SK-N-SH (cell line): ENCODE results near the gene ZMIZ1. TPM values are rescaled to one million over a fixed set of nuclear protein-coding genes. Genes with fewer than 3 reads are reported as not detected.

ENCODE experiments used
- CTCF ChIA-PET: fragments of 300-600, 350-600 bp; formaldehyde crosslinking; extraction: SDS; loops from one replicate; lab custom pipeline; 2021; lab: Yijun Ruan, JAX
- POLR2A ChIA-PET: fragments of 350-600 bp; sonication (Branson Sonifier 250); formaldehyde crosslinking; extraction: SDS; loops from one replicate; lab custom pipeline; 2020; ENCODE audit warnings: antibody characterized with exemption, inconsistent platforms; lab: Yijun Ruan, JAX
- DNase-seq: peaks from one replicate; pipeline ENCODE4 v3.0.0; 2012
- H2AFZ ChIP-seq: fragments of 200-600 bp; sonication (generic); 2 replicates; pipeline ENCODE4 v1.8.1; 2016; ENCODE audit warnings: antibody characterized with exemption, mild to moderate bottlenecking, low read depth
- H3F3A ChIP-seq: fragments of 200-600 bp; sonication (generic); replicated peaks from 2 replicates; pipeline ENCODE3; 2016; ENCODE audit warnings: antibody characterized with exemption, mild to moderate bottlenecking; ENCODE audit not compliant: insufficient read depth
- H3K27ac ChIP-seq, 2 experiments: fragments of 200-500 bp in 1 of 2; fragments of 200-600 bp in 1 of 2; sonication (Bioruptor generic) in 1 of 2; sonication (generic), shearing (Covaris generic) in 1 of 2; 2 replicates each; pipeline versions ENCODE4 v1.5.1 to v1.6.1; 2014 to 2016; ENCODE audit warnings: low read depth in 2 of 2, inconsistent platforms in 1 of 2, low read length in 1 of 2, mild to moderate bottlenecking in 1 of 2, mixed read lengths in 1 of 2
- H3K27me3 ChIP-seq: fragments of 200-600 bp; sonication (generic), shearing (Covaris generic); 2 replicates; pipeline ENCODE4 v1.6.1; 2016; ENCODE audit warnings: mixed run types; ENCODE audit not compliant: insufficient read depth
- H3K36me3 ChIP-seq, 2 experiments: fragments of 200-500 bp in 1 of 2; fragments of 200-600 bp in 1 of 2; sonication (Bioruptor generic) in 1 of 2; sonication (generic) in 1 of 2; replicated peaks in 1 of 2; 2 replicates each; pipeline versions ENCODE3 to v1.5.1; 2014 to 2016; ENCODE audit warnings: low read length in 1 of 2, mild to moderate bottlenecking in 1 of 2; ENCODE audit not compliant: insufficient read depth in 2 of 2, control insufficient read depth in 1 of 2
- H3K4me1 ChIP-seq, 2 experiments: fragments of 200-500 bp in 1 of 2; fragments of 200-600 bp in 1 of 2; sonication (Bioruptor generic) in 1 of 2; sonication (generic), shearing (Covaris generic) in 1 of 2; 2 replicates each; pipeline versions ENCODE4 v1.5.1 to v1.6.1; 2014 to 2016; ENCODE audit warnings: low read depth in 1 of 2, low read length in 1 of 2, mixed run types in 1 of 2; ENCODE audit not compliant: insufficient read depth in 2 of 2, control insufficient read depth in 1 of 2
- H3K4me2 ChIP-seq: fragments of 200-600 bp; sonication (generic), shearing (Covaris generic); 2 replicates; pipeline ENCODE4 v1.6.1; 2017; ENCODE audit warnings: mixed run types
- H3K4me3 ChIP-seq, 2 experiments: fragments of 200-500 bp in 1 of 2; fragments of 200-600 bp in 1 of 2; sonication (Bioruptor generic) in 1 of 2; sonication (generic), shearing (Covaris generic) in 1 of 2; 2 replicates each; pipeline versions ENCODE4 v1.5.1 to v1.8.1; 2014 to 2016; ENCODE audit warnings: low read depth in 2 of 2, inconsistent platforms in 1 of 2, low read length in 1 of 2, mild to moderate bottlenecking in 1 of 2, mixed read lengths in 1 of 2, moderate library complexity in 1 of 2
- H3K79me2 ChIP-seq: fragments of 200-600 bp; sonication (generic); 2 replicates; pipeline ENCODE4 v1.8.1; 2017; ENCODE audit warnings: mild to moderate bottlenecking; ENCODE audit not compliant: insufficient read depth
- H3K9ac ChIP-seq: fragments of 200-600 bp; sonication (generic); 2 replicates; pipeline ENCODE4 v1.6.1; 2017; ENCODE audit warnings: mixed run types
- H3K9me2 ChIP-seq: fragments of 200-600 bp; sonication (generic); 2 replicates; pipeline ENCODE4 v1.6.1; 2017; ENCODE audit warnings: mixed run types
- H3K9me3 ChIP-seq: fragments of 200-600 bp; sonication (generic); 2 replicates; pipeline ENCODE4 v1.6.1; 2017; ENCODE audit warnings: mixed run types, mild to moderate bottlenecking, moderate library complexity
- H4K20me1 ChIP-seq: fragments of 200-600 bp; sonication (generic); 2 replicates; pipeline ENCODE4 v1.6.1; 2017; ENCODE audit warnings: mild to moderate bottlenecking, mixed run types; ENCODE audit not compliant: insufficient read depth
- CHD2 ChIP-seq: fragments of 150-350 bp; IDR thresholded peaks from 2 replicates; pipeline ENCODE4 v1.6.1; 2018; ENCODE audit warnings: low read length; ENCODE audit not compliant: partially characterized antibody
- ELF1 ChIP-seq: IDR thresholded peaks from 2 replicates; pipeline ENCODE4 v1.4.0; 2012
- EP300 ChIP-seq, 2 experiments: IDR thresholded peaks; 2 replicates each; pipeline versions ENCODE4 v1.4.0 to v1.6.1; 2012; ENCODE audit warnings: borderline replicate concordance in 1 of 2, low read depth in 1 of 2, low read length in 1 of 2
- FOSL2 ChIP-seq: IDR thresholded peaks from 2 replicates; pipeline ENCODE4 v1.4.0; 2012; ENCODE audit warnings: low read depth, mild to moderate bottlenecking, moderate library complexity, borderline replicate concordance
- JUND ChIP-seq: IDR thresholded peaks from 2 replicates; pipeline ENCODE4 v1.4.0; 2012
- NRF1 ChIP-seq: IDR thresholded peaks from 2 replicates; pipeline ENCODE4 v1.6.1; 2012; ENCODE audit warnings: low read depth, mild to moderate bottlenecking, low read length
- PBX3 ChIP-seq: IDR thresholded peaks from 2 replicates; pipeline ENCODE4; 2012
- RXRA ChIP-seq: IDR thresholded peaks from 2 replicates; pipeline ENCODE4 v1.4.0; 2012; ENCODE audit warnings: low read depth, mild to moderate bottlenecking, borderline replicate concordance
- SMC3 ChIP-seq: IDR thresholded peaks from 2 replicates; pipeline ENCODE4 v1.6.1; 2012; ENCODE audit warnings: low read depth, low read length, improper control_type of control experiment
- TAF1 ChIP-seq: IDR thresholded peaks from 2 replicates; pipeline ENCODE4 v1.6.1; 2012; ENCODE audit warnings: low read depth, mild to moderate bottlenecking, low read length, moderate library complexity, borderline replicate concordance
- TEAD4 ChIP-seq: IDR thresholded peaks from 2 replicates; pipeline ENCODE4 v1.4.0; 2012; ENCODE audit warnings: mild to moderate bottlenecking, borderline replicate concordance; ENCODE audit not compliant: insufficient read depth
- WGBS: methylation state at CpG from one replicate; pipeline ENCODE4 v1.1.6; 2017; ENCODE audit warnings: low lambda C conversion rate; 5-methylcytosine and 5-hydroxymethylcytosine counted together
- polyA plus RNA-seq, 3 experiments: library from polyadenylated mRNA; depleted of rRNA; stranded (reverse); fragments of >200 nt; gene quantifications; 2 replicates each; pipeline ENCODE4 v1.2.3, GENCODE V29; 2012

ZMIZ1 gene
- polyA plus RNA-seq, 1 of the 3 experiments (the other 2 are of a cell fraction), result 23.5 TPM

- CTCF ChIA-PET, result interaction anchor here (1.3 to 1.4 kb wide), 2 partner anchors 19 to 166 kb away, joined by 3 read pairs; no protein-coding TSS in a partner anchor
- H3K4me2 ChIP-seq, result no peak overlapping the region
- H3K4me1 ChIP-seq, result peaks cover 0 to 36% of the 10 kb centered on the region in 2 experiments; a peak in 1 of 4 replicates
- no peaks in the 10 kb centered on the region for H3F3A ChIP-seq
- no peaks in the 10 kb centered on the region for H3K79me2 ChIP-seq
- no peak overlapping the region for H3K4me3 ChIP-seq
- TF ChIP-seq CHD2 (no peak), NRF1 (no peak), FOSL2 (no peak), ELF1 (no peak), JUND (no peak), PBX3 (no peak), TAF1 (no peak)
- no peak overlapping the region for H3K9ac ChIP-seq
- 79% methylated on average over 12 of the region's 12 CpGs for WGBS
- H3K27ac ChIP-seq, result no peak overlapping the region
- no peaks in the 10 kb centered on the region for H3K9me2 ChIP-seq
- H3K27me3 ChIP-seq, result no peaks in the 10 kb centered on the region
- H3K9me3 ChIP-seq, result no peaks in the 10 kb centered on the region
- no peak overlapping the region for H2AFZ ChIP-seq
- no peaks in the 10 kb centered on the region for H4K20me1 ChIP-seq
- no peaks in the 10 kb centered on the region for H3K36me3 ChIP-seq
- POLR2A ChIA-PET, result no interaction called here
- no peak for DNase-seq
Measured at GRCh38 chr10:79029478-79030390, 39.0 kb upstream of the ZMIZ1 start.

GRCh38 chr10:79030705-79031104, 38.1 kb upstream of the ZMIZ1 start:
- no peaks in the 10 kb centered on the region for H3K79me2 ChIP-seq
- H3K9me3 ChIP-seq, result no peaks in the 10 kb centered on the region
- no peak for TF ChIP-seq EP300 (IDR thresholded peaks at IDR 0.05; ENCODE audit: borderline replicate concordance in 1 of 2, low read depth in 1 of 2, low read length in 1 of 2)
- no peak for TF ChIP-seq TEAD4
- no peak for TF ChIP-seq SMC3
- TF ChIP-seq RXRA, result no peak
- no peak for TF ChIP-seq JUND
- DNase-seq, result no peak
- no peaks in the 10 kb centered on the region for H3K9me2 ChIP-seq
- POLR2A ChIA-PET, result no interaction called here
- H3K27me3 ChIP-seq, result no peaks in the 10 kb centered on the region
- peaks cover 0 to 30% of the 10 kb centered on the region in 2 experiments; a peak in 1 of 4 replicates for H3K4me1 ChIP-seq
- H3K4me3 ChIP-seq, result no peak overlapping the region
- H3K4me2 ChIP-seq, result no peak overlapping the region
- H3K27ac ChIP-seq, result no peak overlapping the region
- no peaks in the 10 kb centered on the region for H4K20me1 ChIP-seq
- WGBS, result 18% methylated on average over 1 of the region's 1 CpG
- no peaks in the 10 kb centered on the region for H3K36me3 ChIP-seq
- H3K9ac ChIP-seq, result no peak overlapping the region
- H3F3A ChIP-seq, result no peaks in the 10 kb centered on the region
- H2AFZ ChIP-seq, result no peak overlapping the region
- CTCF ChIA-PET, result interaction anchor here (1.3 kb wide), 1 partner anchor 165 kb away, joined by 3 read pairs; no protein-coding TSS in a partner anchor
